H1 (cell line): Measurements from ENCODE around the gene RAB3C.

Source experiments
- CREB1 ChIP-seq: IDR thresholded peaks from 2 replicates; pipeline ENCODE4 v1.6.1; 2012; ENCODE audit warnings: inconsistent platforms
- CTCF ChIP-seq, 3 experiments: IDR thresholded peaks; 1 replicate in 2 of 3; 2 replicates in 1 of 3; pipeline versions ENCODE4 v1.5.1 to v1.6.1; 2011; ENCODE audit warnings: low read length in 3 of 3, mild to moderate bottlenecking in 3 of 3, inconsistent platforms in 2 of 3, low read depth in 1 of 3, moderate library complexity in 1 of 3; ENCODE audit not compliant: insufficient read depth in 1 of 3; ENCODE audit errors: control extremely low read depth in 1 of 3
- EZH2 ChIP-seq: fragments of 200-600 bp; sonication (generic); IDR thresholded peaks from 2 replicates; pipeline ENCODE4 v1.7.1; 2012; ENCODE audit warnings: low read depth, mild to moderate bottlenecking, moderate library complexity, low read length, inconsistent platforms; ENCODE audit not compliant: severe bottlenecking
- RFX5 ChIP-seq: IDR thresholded peaks from 2 replicates; pipeline ENCODE4 v1.6.1; 2011; ENCODE audit warnings: low read depth, low read length, improper control_type of control experiment, borderline replicate concordance
- SIN3A ChIP-seq, 2 experiments: IDR thresholded peaks in 1 of 2; conservative IDR thresholded peaks in 1 of 2; 2 replicates each; pipeline ENCODE4 v1.6.1; 2011 to 2012; ENCODE audit warnings: low read length in 2 of 2, improper control_type of control experiment in 1 of 2, low read depth in 1 of 2, mild to moderate bottlenecking in 1 of 2
- SP2 ChIP-seq: IDR thresholded peaks from 2 replicates; pipeline ENCODE4 v1.6.1; 2012; ENCODE audit warnings: mild to moderate bottlenecking, low read length, inconsistent platforms
- SRF ChIP-seq: IDR thresholded peaks from 2 replicates; pipeline ENCODE4 v1.6.1; 2011; ENCODE audit warnings: mild to moderate bottlenecking, low read depth, low read length, moderate library complexity
- TAF7 ChIP-seq: optimal IDR thresholded peaks from 2 replicates; pipeline ENCODE3; 2011; ENCODE audit warnings: low read depth, mild to moderate bottlenecking, inconsistent platforms, low read length, moderate library complexity, borderline replicate concordance
- TF ChIP-seq, protein P1 (sequence below): IDR thresholded peaks from 2 replicates; pipeline ENCODE4 v1.6.1; 2011; ENCODE audit warnings: low read depth, mild to moderate bottlenecking, low read length; ENCODE audit not compliant: insufficient read depth

GRCh38 chr5:58666141-58666540 lies 83.3 kb downstream of the RAB3C start:
- TF ChIP-seq CTCF (IDR thresholded peaks at IDR 0.05; ENCODE audit: control extremely low read depth in 1 of 3, insufficient read depth in 1 of 3, low read depth in 1 of 3, low read length in 3 of 3) (no peak), CREB1 (no peak), RFX5 (no peak), SRF (no peak), TAF7 (no peak), SIN3A (conservative IDR thresholded peaks at IDR 0.05 in 1 of 2, IDR thresholded peaks at IDR 0.05 in 1 of 2; ENCODE audit: low read depth in 1 of 2, low read length in 2 of 2) (no peak), SP2 (no peak), EZH2 (no peak)
- TF ChIP-seq, protein P1, sequence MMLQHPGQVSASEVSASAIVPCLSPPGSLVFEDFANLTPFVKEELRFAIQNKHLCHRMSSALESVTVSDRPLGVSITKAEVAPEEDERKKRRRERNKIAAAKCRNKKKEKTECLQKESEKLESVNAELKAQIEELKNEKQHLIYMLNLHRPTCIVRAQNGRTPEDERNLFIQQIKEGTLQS, result no peak
